Stimulated activated CD4-positive, alpha-beta T cell treated with anti-CD3 and anti-CD28 coated beads, Interleukin-12 subunit alpha, Interleukin-12 subunit beta, amount 100 ng/mL, for 24 hours (primary cell): ENCODE measurements around the gene GPX8.

Source experiments
- DNase-seq, 2 experiments: peaks; one replicate each; pipeline ENCODE4 v3.0.0-alpha.2; 2020; ENCODE audit warnings: low read depth in 2 of 2

The GPX8 gene

DNA sequence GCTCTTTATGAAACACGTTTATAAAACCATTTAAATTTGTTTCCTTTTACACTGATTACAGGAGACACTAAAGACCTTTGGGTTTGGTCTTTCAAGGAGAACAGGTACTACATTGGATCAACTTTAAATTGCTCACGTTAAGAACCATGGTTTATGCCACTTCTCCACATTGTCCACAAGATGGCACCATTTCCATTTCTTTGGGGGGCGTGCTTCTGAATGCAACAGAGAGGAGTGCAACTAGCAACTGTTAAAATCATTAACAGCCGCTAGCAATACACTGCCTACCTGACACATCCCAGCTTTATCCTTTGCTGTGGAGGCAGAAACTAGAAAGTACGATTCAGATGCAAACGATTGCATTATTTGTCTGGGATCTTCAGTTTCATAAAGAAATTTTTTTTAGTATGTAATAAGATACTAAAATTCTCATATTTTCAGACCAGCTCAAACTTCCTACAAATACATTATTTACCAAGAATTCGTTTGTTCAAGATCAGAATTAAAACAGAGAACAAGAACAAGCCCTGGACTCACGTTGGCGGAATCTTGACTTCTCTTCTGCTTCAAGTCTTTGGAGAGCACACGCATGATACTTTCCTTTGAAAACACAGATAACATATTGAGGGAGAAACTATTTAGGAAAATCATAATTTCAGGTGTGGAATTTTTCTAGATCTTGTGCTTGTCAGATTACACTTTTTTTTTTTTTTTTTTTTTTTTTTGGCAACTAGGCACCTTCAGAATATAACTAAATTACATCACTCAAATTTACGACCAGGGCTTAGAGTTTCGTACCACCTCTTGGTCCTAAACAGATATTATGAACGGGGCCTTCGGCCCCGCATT is 12.3 kb downstream of the GPX8 start:
- DNase-seq = peak; percentile 22 to 30

DNA sequence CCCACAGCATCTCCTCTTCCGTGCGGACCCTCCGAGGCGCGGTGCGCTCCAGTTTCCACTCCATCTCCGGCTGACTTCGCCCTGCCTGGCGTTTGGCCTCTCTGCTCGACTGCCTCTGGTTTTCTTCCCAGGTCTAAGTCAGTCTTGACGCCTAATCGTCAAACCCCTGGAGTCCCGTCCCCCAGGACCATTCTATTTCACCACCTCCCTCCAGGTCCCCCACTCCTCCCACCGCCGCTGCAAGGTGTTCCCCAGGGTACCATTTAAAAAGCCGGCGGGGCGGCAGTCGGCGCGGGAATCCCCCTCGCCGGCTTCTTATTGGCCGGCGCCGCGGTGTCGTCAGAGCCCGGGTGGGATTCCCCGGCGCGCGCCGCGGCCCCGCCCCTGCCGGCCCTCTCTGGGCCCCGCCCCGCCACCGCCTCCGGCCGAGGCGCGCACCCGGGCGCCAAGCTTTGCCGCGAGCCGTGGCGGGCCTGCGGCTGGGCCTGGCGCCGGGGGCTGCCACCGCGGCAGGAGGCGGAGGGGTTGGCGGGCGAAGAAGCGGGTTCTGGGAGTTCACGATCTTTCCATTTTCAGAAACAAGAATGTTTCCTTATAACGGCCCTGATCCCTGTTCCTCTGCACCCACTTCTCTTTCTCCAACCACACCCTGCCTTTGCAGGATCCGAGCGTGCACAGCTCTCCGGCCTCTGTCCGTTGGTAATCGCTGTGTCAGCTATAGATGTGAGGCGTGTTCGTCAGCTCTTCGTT is 13.1 kb downstream of the GPX8 start, which contains the start of gene CDC20B:
CDC20B (minus strand) TSS at position 241 of the 750 bp plus-strand sequence; CDS start at position 64, 177 bp downstream.
- DNase-seq = peak; percentile 38 to 69

DNA sequence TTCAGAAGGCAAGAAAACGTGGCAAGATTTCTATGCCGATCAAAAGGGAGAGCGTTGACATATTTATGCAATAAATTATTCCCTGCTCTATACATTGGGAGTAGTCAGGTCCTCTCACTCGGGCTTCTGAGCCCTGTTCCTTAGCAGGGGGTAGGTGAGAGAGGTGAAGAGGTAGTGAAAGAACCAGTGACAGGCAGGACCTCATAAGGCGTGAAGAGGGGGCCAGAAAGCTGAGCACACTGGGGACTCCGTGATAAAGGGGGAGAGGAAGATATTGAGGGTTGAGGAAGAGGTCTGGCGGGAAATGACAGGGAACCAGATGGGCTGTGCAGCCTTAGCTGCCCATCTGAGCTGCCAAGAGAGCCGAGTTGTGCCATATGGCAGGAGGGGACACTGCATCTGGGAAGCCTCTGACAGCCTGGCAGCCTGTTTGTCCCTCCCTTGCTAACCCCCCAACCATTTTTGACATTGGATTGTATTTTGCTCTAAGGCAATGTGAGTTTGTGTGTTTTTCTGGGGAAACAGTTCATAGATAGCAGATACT is 13.8 kb downstream of the GPX8 start:
- no peak for DNase-seq

DNA sequence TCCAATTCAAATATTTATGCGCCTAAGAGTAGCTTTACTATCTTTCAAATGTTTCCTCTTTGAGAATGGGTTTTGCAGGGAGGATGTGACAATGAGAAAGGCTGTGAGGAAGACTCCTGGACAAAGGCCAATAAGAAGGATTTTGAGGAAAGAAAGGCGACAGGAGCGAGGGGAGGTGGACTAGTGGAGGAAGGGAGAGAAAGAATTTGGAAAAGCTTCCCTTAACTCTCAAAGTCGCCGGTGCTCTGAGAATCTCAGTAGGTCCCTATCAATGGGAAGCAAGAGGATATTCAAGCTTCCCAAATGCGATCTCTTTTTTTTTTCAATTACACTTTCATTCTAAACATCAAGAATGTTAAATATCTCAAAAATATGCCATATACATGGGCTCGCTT is 15.8 kb downstream of the GPX8 start:
- no peak for DNase-seq

GRCh38 chr5:55176176-55176818 is 16.3 kb downstream of the GPX8 start:
- peak in 1 of 2 experiments; percentile 12 for DNase-seq

GRCh38 chr5:55177078-55177477 is 17.1 kb downstream of the GPX8 start:
- no peak for DNase-seq

GRCh38 chr5:55180016-55180415 is 20.0 kb downstream of the GPX8 start:
- DNase-seq = no peak

GRCh38 chr5:55187370-55187769 is 27.4 kb downstream of the GPX8 start:
- DNase-seq = no peak

- no peak for DNase-seq
Observed at GRCh38 chr5:55188656-55189540, 28.9 kb downstream of the GPX8 start.

GRCh38 chr5:55191165-55191564 is 31.2 kb downstream of the GPX8 start:
- DNase-seq = no peak

GRCh38 chr5:55205001-55205400 is 45.0 kb downstream of the GPX8 start:
- DNase-seq = no peak

DNA sequence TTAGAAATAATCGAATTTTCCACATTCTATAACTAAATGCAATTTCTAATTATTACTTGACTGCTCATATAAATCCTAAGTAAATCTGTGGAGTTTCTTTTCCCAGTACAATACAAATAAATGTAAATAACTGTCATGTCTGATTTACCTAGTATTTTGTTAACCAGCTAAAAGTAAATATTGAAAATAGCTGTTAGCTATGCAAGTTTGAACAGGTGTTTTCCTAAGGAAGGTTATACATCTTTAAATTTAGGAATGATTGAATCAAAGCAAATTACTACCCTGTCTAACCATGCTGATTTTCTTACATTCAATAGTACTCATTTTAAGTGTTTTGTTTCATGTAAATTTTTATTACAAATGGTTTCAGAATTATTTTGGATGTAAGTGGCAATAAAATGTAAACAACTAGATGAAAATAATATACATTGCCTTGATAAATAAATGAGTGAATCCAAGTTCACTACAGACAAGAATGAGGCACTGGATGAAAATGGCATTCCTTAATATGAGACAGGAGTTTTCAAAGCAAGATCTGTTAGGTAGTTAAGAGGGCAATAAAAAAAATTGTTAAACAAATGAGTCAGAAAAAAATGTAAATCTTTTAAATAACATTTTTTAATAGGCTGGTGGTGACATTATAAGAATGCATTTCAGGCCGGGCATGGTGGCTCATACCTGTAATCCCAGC is 51.4 kb downstream of the GPX8 start:
- DNase-seq = no peak
